ENCODE data around the gene LGALS14.

GRCh38 chr19:39754971-39755370, 50.7 kb downstream of the LGALS14 start:
- TF ChIP-seq CTCF (IDR thresholded peaks at IDR 0.05; ENCODE audit: low read depth, low read length) (no peak), POLR2A (IDR thresholded peaks at IDR 0.05; ENCODE audit: extremely low read depth, insufficient read length) (no peak)

Measured in NB4 (cell line).